HAP-1 (cell line): Measurements from ENCODE around the gene PHOSPHO2.

ENCODE experiments used
- DNase-seq, 2 experiments: peaks; one replicate each; pipeline ENCODE4 v3.0.0-alpha.2; 2016 to 2020; ENCODE audit warnings: low spot score in 2 of 2
- H3K27me3 ChIP-seq: fragments of 250-450 bp; sonication (Bioruptor Pico); 2 replicates; pipeline ENCODE4 v1.5.1; 2020; ENCODE audit warnings: low read depth, mild to moderate bottlenecking, moderate library complexity
- H3K36me3 ChIP-seq: fragments of 250-450 bp; sonication (Bioruptor Pico); replicated peaks from 2 replicates; pipeline ENCODE4 v1.5.1; 2020; ENCODE audit warnings: mild to moderate bottlenecking
- H3K4me1 ChIP-seq: fragments of 250-450 bp; sonication (Bioruptor Pico); 2 replicates; pipeline ENCODE4 v1.5.1; 2020; ENCODE audit warnings: mild to moderate bottlenecking
- H3K4me3 ChIP-seq: fragments of 250-450 bp; sonication (Bioruptor Pico); 2 replicates; pipeline ENCODE4 v1.5.1; 2020; ENCODE audit warnings: mild to moderate bottlenecking, moderate library complexity
- H3K9me3 ChIP-seq: fragments of 250-450 bp; sonication (Bioruptor Pico); 2 replicates; pipeline ENCODE4 v1.5.1; 2020; ENCODE audit warnings: mild to moderate bottlenecking, moderate library complexity
- in situ Hi-C: fragments of 300-500 bp; cut with MboI; formaldehyde crosslinking; loops from 3 replicates; pipeline ENCODE4 v1.14.3; 2020; ENCODE audit warnings: low sequenced_read_pairs, inconsistent platforms, mixed read lengths

Gene PHOSPHO2

GRCh38 chr2:169714699-169715098 lies 20.4 kb downstream of the PHOSPHO2 start:
- H3K4me1 ChIP-seq, result no peaks in the 10 kb centered on the region
- H3K4me3 ChIP-seq, result no peak overlapping the region
- no peaks in the 10 kb centered on the region for H3K36me3 ChIP-seq
- in situ Hi-C loops, result no loop called here
- DNase-seq, result no peak
- H3K9me3 ChIP-seq, result peaks cover 8% of the 10 kb centered on the region; the same call in 1 of the 2 replicates
- H3K27me3 ChIP-seq, result no peaks in the 10 kb centered on the region

GRCh38 chr2:169715379-169716237 lies 21.3 kb downstream of the PHOSPHO2 start:
- Histone ChIP-seq H3K36me3 (no peaks in the 10 kb centered on the region), H3K4me3 (no peak overlapping the region), H3K27me3 (no peaks in the 10 kb centered on the region), H3K4me1 (no peaks in the 10 kb centered on the region), H3K9me3 (peaks cover 8% of the 10 kb centered on the region; the same call in 1 of the 2 replicates)
- no peak for DNase-seq
- in situ Hi-C loops, result no loop called here

GRCh38 chr2:169716238-169716886 lies 22.1 kb downstream of the PHOSPHO2 start:
- Histone ChIP-seq H3K4me1 (no peaks in the 10 kb centered on the region), H3K27me3 (no peaks in the 10 kb centered on the region), H3K36me3 (no peaks in the 10 kb centered on the region), H3K9me3 (peaks cover 7% of the 10 kb centered on the region; the same call in 1 of the 2 replicates), H3K4me3 (no peak overlapping the region)
- in situ Hi-C loops, result no loop called here
- DNase-seq, result no peak

- in situ Hi-C loops, result no loop called here
- no peaks in the 10 kb centered on the region for H3K4me1 ChIP-seq
- H3K4me3 ChIP-seq, result no peak overlapping the region
- peaks cover 2% of the 10 kb centered on the region; the same call in 1 of the 2 replicates for H3K9me3 ChIP-seq
- no peaks in the 10 kb centered on the region for H3K36me3 ChIP-seq
- H3K27me3 ChIP-seq, result no peaks in the 10 kb centered on the region
- DNase-seq, result no peak
These were observed 22.8 kb downstream of the PHOSPHO2 start for GRCh38 chr2:169716938-169717690.

GRCh38 chr2:169717691-169718063 lies 23.4 kb downstream of the PHOSPHO2 start:
- Histone ChIP-seq H3K9me3 (no peaks in the 10 kb centered on the region), H3K4me3 (no peak overlapping the region), H3K36me3 (no peaks in the 10 kb centered on the region), H3K4me1 (no peaks in the 10 kb centered on the region), H3K27me3 (no peaks in the 10 kb centered on the region)
- in situ Hi-C loops, result no loop called here
- no peak for DNase-seq

- no peak for DNase-seq
- H3K9me3 ChIP-seq, result no peaks in the 10 kb centered on the region
- in situ Hi-C loops, result no loop called here
These were observed 24.7 kb downstream of the PHOSPHO2 start for GRCh38 chr2:169718930-169719504.

GRCh38 chr2:169721016-169721415 lies 26.7 kb downstream of the PHOSPHO2 start:
- Histone ChIP-seq H3K36me3 (no peaks in the 10 kb centered on the region), H3K27me3 (no peaks in the 10 kb centered on the region), H3K9me3 (no peaks in the 10 kb centered on the region), H3K4me1 (no peaks in the 10 kb centered on the region), H3K4me3 (no peak overlapping the region)
- in situ Hi-C loops, result no loop called here
- DNase-seq, result no peak

More at GRCh38 chr2:169718930-169719504, 24.7 kb downstream of the PHOSPHO2 start:
- no peaks in the 10 kb centered on the region for H3K4me1 ChIP-seq
- H3K27me3 ChIP-seq, result no peaks in the 10 kb centered on the region
- H3K4me3 ChIP-seq, result no peak overlapping the region
- H3K36me3 ChIP-seq, result no peaks in the 10 kb centered on the region

- Histone ChIP-seq H3K9me3 (no peaks in the 10 kb centered on the region), H3K27me3 (no peaks in the 10 kb centered on the region)
These were observed 32.8 kb downstream of the PHOSPHO2 start for GRCh38 chr2:169727065-169727464.

GRCh38 chr2:169729274-169729605 lies 35.0 kb downstream of the PHOSPHO2 start:
- no peaks in the 10 kb centered on the region for H3K9me3 ChIP-seq
- H3K27me3 ChIP-seq, result no peaks in the 10 kb centered on the region
- in situ Hi-C loops, result no loop called here
- no peak for DNase-seq
- no peaks in the 10 kb centered on the region; the same call in 1 of the 2 replicates for H3K4me1 ChIP-seq
- H3K36me3 ChIP-seq, result no peaks in the 10 kb centered on the region
- H3K4me3 ChIP-seq, result no peak overlapping the region

More at GRCh38 chr2:169727065-169727464, 32.8 kb downstream of the PHOSPHO2 start:
- in situ Hi-C loops, result no loop called here
- Histone ChIP-seq H3K4me3 (no peak overlapping the region), H3K36me3 (no peaks in the 10 kb centered on the region), H3K4me1 (no peaks in the 10 kb centered on the region; the same call in 1 of the 2 replicates)
- no peak for DNase-seq

- Histone ChIP-seq H3K4me1 (peaks cover 16% of the 10 kb centered on the region), H3K4me3 (no peak overlapping the region)
- in situ Hi-C loops, result no loop called here
These were observed 37.8 kb downstream of the PHOSPHO2 start for GRCh38 chr2:169732075-169732474.

GRCh38 chr2:169732583-169733358 lies 38.5 kb downstream of the PHOSPHO2 start:
- no peak for DNase-seq
- H3K27me3 ChIP-seq, result no peaks in the 10 kb centered on the region
- H3K36me3 ChIP-seq, result no peaks in the 10 kb centered on the region
- peak overlapping the region; percentile 48 for H3K4me3 ChIP-seq
- peaks cover 16% of the 10 kb centered on the region for H3K4me1 ChIP-seq
- in situ Hi-C loops, result no loop called here
- no peaks in the 10 kb centered on the region for H3K9me3 ChIP-seq

More at GRCh38 chr2:169732075-169732474, 37.8 kb downstream of the PHOSPHO2 start:
- Histone ChIP-seq H3K27me3 (no peaks in the 10 kb centered on the region), H3K9me3 (no peaks in the 10 kb centered on the region), H3K36me3 (no peaks in the 10 kb centered on the region)
- DNase-seq, result no peak

- Histone ChIP-seq H3K27me3 (no peaks in the 10 kb centered on the region), H3K4me1 (peaks cover 16% of the 10 kb centered on the region), H3K36me3 (no peaks in the 10 kb centered on the region), H3K9me3 (no peaks in the 10 kb centered on the region), H3K4me3 (peak overlapping the region; percentile 50)
- peak in 1 of 2 experiments; percentile 59 for DNase-seq
- in situ Hi-C loops, result no loop called here
These were observed 40.0 kb downstream of the PHOSPHO2 start for GRCh38 chr2:169734169-169734847.
